KMS-11 (cell line): ENCODE results near the gene ITSN1.
"Not testable (repeated sequence)": the region's sequence is repeated elsewhere in the genome, so short reads cannot be mapped to it uniquely, and the experiment has no call there.

Experiments used
- H2AFZ ChIP-seq: fragments of 200-600 bp; sonication (generic); 2 replicates; pipeline ENCODE4 v1.6.1; 2016; ENCODE audit warnings: antibody characterized with exemption, mixed run types, low read depth
- H3K27ac ChIP-seq: fragments of 200-600 bp; sonication (generic); 2 replicates; pipeline ENCODE4 v1.6.1; 2016; ENCODE audit warnings: mild to moderate bottlenecking, mixed run types
- H3K27me3 ChIP-seq: fragments of 200-600 bp; sonication (generic); 2 replicates; pipeline ENCODE4 v1.6.1; 2017; ENCODE audit warnings: mild to moderate bottlenecking, low read depth, mixed run types, moderate library complexity; ENCODE audit not compliant: insufficient read depth
- H3K36me3 ChIP-seq: fragments of 200-600 bp; sonication (generic); 2 replicates; pipeline ENCODE4 v1.6.1; 2017; ENCODE audit warnings: mild to moderate bottlenecking, mixed run types; ENCODE audit not compliant: insufficient read depth
- H3K4me1 ChIP-seq: fragments of 200-600 bp; sonication (generic); 2 replicates; pipeline ENCODE4 v1.6.1; 2016; ENCODE audit warnings: mild to moderate bottlenecking, low read depth, mixed run types; ENCODE audit not compliant: poor library complexity, severe bottlenecking
- H3K4me2 ChIP-seq: fragments of 200-600 bp; sonication (generic); 2 replicates; pipeline ENCODE4 v1.7.0; 2016; ENCODE audit warnings: mild to moderate bottlenecking, mixed run types
- H3K4me3 ChIP-seq: fragments of 200-600 bp; sonication (generic); IDR thresholded peaks from 2 replicates; pipeline ENCODE4 v1.6.1; 2017; ENCODE audit warnings: low read depth, low read length, mixed read lengths; ENCODE audit not compliant: insufficient read depth
- H3K79me2 ChIP-seq: fragments of 200-600 bp; sonication (generic); 2 replicates; pipeline ENCODE4 v1.6.1; 2016; ENCODE audit warnings: low read depth, mixed run types; ENCODE audit not compliant: insufficient read depth
- H3K9ac ChIP-seq: fragments of 200-600 bp; sonication (generic); 2 replicates; pipeline ENCODE4 v1.6.1; 2016; ENCODE audit warnings: mild to moderate bottlenecking, mixed run types
- H4K20me1 ChIP-seq: fragments of 200-600 bp; sonication (generic); 2 replicates; pipeline ENCODE4 v1.6.1; 2016; ENCODE audit warnings: mild to moderate bottlenecking, mixed run types; ENCODE audit not compliant: insufficient read depth
- TF ChIP-seq, protein P1 (sequence below): fragments of 200-600 bp; sonication (generic); conservative IDR thresholded peaks from 2 replicates; pipeline ENCODE4 v1.6.1; 2017; ENCODE audit warnings: low read depth, mild to moderate bottlenecking, antibody characterized with exemption, low read length, moderate library complexity, mixed read lengths

ITSN1 gene

DNA sequence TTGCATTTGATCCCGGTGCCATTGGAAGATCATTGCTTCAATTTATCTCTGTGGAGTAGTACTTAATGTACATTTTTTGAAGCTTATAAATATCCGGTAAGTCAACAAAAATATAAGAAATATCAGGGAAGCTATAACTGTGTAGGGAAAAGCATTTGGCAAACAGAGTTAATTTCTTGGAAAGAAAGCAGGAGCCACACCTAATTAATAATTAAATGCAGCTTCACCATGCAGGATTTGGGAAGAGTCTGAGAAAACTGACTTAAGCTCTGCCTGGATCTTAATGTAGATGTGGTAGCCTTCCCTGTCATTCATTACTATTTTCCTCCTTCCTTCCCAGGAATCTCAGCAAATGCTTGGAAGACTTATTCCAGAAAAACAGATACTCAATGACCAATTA is 138.8 kb downstream of the ITSN1 start:
- Histone ChIP-seq H2AFZ (no peak overlapping the region), H3K79me2 (no peaks in the 10 kb centered on the region), H3K4me2 (no peak overlapping the region), H4K20me1 (no peaks in the 10 kb centered on the region), H3K4me3 (no peak overlapping the region), H3K9ac (no peak overlapping the region), H3K4me1 (no peaks in the 10 kb centered on the region), H3K36me3 (no peaks in the 10 kb centered on the region), H3K27ac (no peak overlapping the region), H3K27me3 (no peaks in the 10 kb centered on the region)
- TF ChIP-seq, protein P1, sequence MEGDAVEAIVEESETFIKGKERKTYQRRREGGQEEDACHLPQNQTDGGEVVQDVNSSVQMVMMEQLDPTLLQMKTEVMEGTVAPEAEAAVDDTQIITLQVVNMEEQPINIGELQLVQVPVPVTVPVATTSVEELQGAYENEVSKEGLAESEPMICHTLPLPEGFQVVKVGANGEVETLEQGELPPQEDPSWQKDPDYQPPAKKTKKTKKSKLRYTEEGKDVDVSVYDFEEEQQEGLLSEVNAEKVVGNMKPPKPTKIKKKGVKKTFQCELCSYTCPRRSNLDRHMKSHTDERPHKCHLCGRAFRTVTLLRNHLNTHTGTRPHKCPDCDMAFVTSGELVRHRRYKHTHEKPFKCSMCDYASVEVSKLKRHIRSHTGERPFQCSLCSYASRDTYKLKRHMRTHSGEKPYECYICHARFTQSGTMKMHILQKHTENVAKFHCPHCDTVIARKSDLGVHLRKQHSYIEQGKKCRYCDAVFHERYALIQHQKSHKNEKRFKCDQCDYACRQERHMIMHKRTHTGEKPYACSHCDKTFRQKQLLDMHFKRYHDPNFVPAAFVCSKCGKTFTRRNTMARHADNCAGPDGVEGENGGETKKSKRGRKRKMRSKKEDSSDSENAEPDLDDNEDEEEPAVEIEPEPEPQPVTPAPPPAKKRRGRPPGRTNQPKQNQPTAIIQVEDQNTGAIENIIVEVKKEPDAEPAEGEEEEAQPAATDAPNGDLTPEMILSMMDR = no peak

DNA sequence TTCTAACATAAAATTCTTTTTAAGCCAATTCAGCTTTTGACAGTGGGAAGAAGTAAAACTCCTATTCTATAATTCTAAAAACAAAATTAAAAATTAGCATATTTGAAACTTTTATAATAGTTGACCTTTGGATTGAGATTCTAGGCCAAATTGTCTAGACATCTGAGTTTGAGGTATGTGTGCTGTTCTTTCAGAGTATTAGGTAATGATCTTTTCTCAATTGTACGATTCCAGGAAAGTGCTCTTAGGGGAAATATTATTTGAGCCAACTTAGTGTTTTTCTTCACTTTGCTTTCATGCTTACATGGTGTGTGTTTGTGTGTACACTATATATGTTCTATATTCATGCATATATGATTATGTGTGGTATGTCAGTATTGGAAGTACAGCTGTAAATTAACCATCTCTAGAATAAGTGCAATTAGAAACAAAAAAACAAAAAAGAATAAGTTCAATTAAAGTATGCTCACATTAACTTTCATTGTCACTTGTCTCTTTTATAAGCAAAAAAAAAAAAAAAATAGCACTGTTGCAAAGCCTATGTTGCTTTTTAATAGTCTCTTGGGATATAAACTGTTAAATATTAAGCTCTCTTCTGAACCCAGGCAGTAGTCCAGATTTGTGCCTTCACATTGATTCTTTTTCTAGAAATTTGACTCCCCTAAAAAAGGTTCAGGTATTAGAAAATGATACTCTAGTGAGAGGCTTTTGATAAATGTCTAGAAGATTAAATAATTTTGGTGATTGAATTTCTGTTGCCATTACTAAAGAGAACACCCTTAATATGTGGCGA is 141.1 kb downstream of the ITSN1 start:
- Histone ChIP-seq H3K36me3 (no peaks in the 10 kb centered on the region), H4K20me1 (no peaks in the 10 kb centered on the region), H3K4me3 (no peak overlapping the region), H2AFZ (no peak overlapping the region), H3K4me2 (no peak overlapping the region), H3K79me2 (no peaks in the 10 kb centered on the region), H3K9ac (no peak overlapping the region), H3K27ac (no peak overlapping the region), H3K27me3 (no peaks in the 10 kb centered on the region), H3K4me1 (no peaks in the 10 kb centered on the region)
- TF ChIP-seq, protein P1 = no peak

DNA sequence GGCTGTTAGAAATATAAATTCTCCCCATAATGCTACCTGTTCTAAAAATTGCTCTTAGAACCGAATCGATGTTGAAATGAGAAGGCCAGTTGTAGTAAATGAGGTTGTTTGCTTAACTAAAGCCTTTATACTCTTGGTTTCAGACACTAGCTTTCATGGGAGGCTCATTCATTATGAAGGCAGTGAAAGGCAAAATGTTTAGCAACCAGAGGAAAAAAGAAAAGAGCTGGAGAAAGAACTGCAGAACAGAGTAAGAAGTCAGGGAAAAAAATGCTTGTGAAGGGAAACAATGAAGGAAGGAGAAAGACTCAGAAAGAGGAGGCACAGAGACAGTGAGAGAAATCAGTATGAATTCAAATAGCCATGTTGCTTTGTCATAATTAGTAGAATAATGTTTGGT is 145.1 kb downstream of the ITSN1 start:
- Histone ChIP-seq H3K4me1 (no peaks in the 10 kb centered on the region), H3K36me3 (no peaks in the 10 kb centered on the region)

DNA sequence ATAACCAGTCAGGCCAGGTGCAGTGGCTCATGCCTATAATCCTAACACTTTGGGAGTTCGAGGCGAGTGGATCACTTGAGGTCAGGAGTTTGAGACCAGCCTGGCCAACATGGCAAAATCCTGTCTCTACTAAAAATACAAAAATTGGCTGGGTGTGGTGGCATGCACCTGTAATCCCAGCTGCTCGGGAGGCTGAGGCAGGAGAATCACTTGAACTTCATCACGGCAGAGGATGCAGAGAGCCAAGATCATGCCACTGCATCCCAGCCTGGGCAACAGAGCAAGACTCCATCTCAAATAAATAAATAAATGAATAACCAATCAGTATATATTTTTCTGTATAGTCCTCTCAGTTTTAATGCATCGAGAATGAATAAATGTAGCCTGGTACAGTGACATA is 146.1 kb downstream of the ITSN1 start:
- H3K36me3 ChIP-seq, H3K4me2 ChIP-seq, H3K4me1 ChIP-seq: not testable (repeated sequence)

More for the DNA sequence above, 145.1 kb downstream of the ITSN1 start:
- H3K27me3 ChIP-seq = no peaks in the 10 kb centered on the region
- H4K20me1 ChIP-seq = no peaks in the 10 kb centered on the region
- no peak overlapping the region for H3K4me3 ChIP-seq
- H3K4me2 ChIP-seq = no peak overlapping the region
- no peak overlapping the region for H3K27ac ChIP-seq
- H3K79me2 ChIP-seq = no peaks in the 10 kb centered on the region
- TF ChIP-seq, protein P1 = no peak
- no peak overlapping the region for H3K9ac ChIP-seq
- H2AFZ ChIP-seq = no peak overlapping the region

DNA sequence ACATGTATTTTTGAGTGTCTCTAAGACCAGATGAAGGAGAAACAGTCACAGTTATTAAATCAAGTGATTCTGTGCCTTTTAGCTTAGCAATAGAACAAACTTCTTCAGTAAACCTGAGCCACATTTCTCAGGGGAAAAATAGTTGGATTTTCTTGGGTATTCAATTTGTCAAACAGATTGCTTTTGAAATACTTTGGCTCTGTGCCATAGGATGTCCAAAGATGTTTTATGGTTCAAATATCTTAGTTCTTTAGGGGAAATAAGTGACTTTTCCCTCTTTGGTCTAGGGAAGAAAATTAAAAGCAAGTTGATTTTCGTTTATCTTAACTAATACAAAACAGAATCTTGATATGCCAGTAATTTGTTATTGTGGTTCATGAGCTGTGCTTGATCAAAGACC is 147.4 kb downstream of the ITSN1 start:
- Histone ChIP-seq H2AFZ (no peak overlapping the region), H3K9ac (no peak overlapping the region), H3K4me3 (no peak overlapping the region), H3K27me3 (no peaks in the 10 kb centered on the region), H4K20me1 (no peaks in the 10 kb centered on the region), H3K27ac (no peak overlapping the region), H3K36me3 (no peaks in the 10 kb centered on the region), H3K79me2 (no peaks in the 10 kb centered on the region), H3K4me2 (no peak overlapping the region), H3K4me1 (no peaks in the 10 kb centered on the region)
- TF ChIP-seq, protein P1 = no peak

More for the DNA sequence above, 146.1 kb downstream of the ITSN1 start:
- H3K79me2 ChIP-seq, H3K9ac ChIP-seq, H3K27me3 ChIP-seq, H3K4me3 ChIP-seq, H4K20me1 ChIP-seq, H3K27ac ChIP-seq, H2AFZ ChIP-seq: not testable (repeated sequence)
